H1 (cell line): Measurements from ENCODE around the gene ARHGAP24. TPM values are rescaled to one million over a fixed set of nuclear protein-coding genes. Genes with fewer than 3 reads are reported as not detected.

Experiments used
- CTCF ChIA-PET: fragments of 300-600 bp; sonication (Branson Sonifier 250); formaldehyde crosslinking; loops from one replicate; lab custom pipeline; 2021; ENCODE audit not compliant: partially characterized antibody; lab: Charles Lee
- POLR2A ChIA-PET: fragments of 300-600 bp; sonication (Branson Sonifier 250); formaldehyde crosslinking; loops from one replicate; lab custom pipeline; 2021; ENCODE audit warnings: inconsistent platforms; ENCODE audit not compliant: partially characterized antibody; lab: Charles Lee
- DNase-seq, 2 experiments: peaks; one replicate each; pipeline versions ENCODE4 v3.0.0 to v3.0.0-alpha.2; 2010 to 2022; ENCODE audit warnings: low spot score in 2 of 2, low read depth in 1 of 2, mixed read lengths in 1 of 2
- FAIRE-seq: peaks from 2 replicates; lab custom pipeline; 2011; peaks lifted over from hg19 to GRCh38; lab: Jason Lieb, UNC
- H2AFZ ChIP-seq: 2 replicates; pipeline ENCODE4 v1.8.1; 2012; ENCODE audit warnings: low read length, inconsistent platforms
- H2AK5ac ChIP-seq: 2 replicates; pipeline ENCODE4 v1.6.1; 2013; ENCODE audit warnings: low read depth, low read length
- H2BK120ac ChIP-seq: replicated peaks from 2 replicates; pipeline ENCODE3; 2013; ENCODE audit warnings: low read depth, low read length, inconsistent platforms
- H2BK12ac ChIP-seq: 2 replicates; pipeline ENCODE4 v1.6.1; 2013; ENCODE audit warnings: low read depth, low read length
- H2BK15ac ChIP-seq: 2 replicates; pipeline ENCODE4 v1.6.1; 2013; ENCODE audit warnings: low read length
- H2BK20ac ChIP-seq: 2 replicates; pipeline ENCODE4 v1.6.1; 2013; ENCODE audit warnings: low read length
- H2BK5ac ChIP-seq: 2 replicates; pipeline ENCODE4 v1.6.1; 2013; ENCODE audit warnings: low read depth, low read length
- H3K14ac ChIP-seq: 2 replicates; pipeline ENCODE4 v1.6.1; 2013; ENCODE audit warnings: inconsistent platforms; ENCODE audit not compliant: insufficient read length
- H3K18ac ChIP-seq: 2 replicates; pipeline ENCODE4 v1.6.1; 2013; ENCODE audit warnings: low read length; ENCODE audit errors: extremely low read depth
- H3K23ac ChIP-seq: 2 replicates; pipeline ENCODE4 v1.6.1; 2013; ENCODE audit warnings: inconsistent platforms; ENCODE audit not compliant: insufficient read length
- H3K23me2 ChIP-seq: 2 replicates; pipeline ENCODE4 v1.6.1; 2013; ENCODE audit warnings: low read depth, low read length
- H3K27ac ChIP-seq: 2 replicates; pipeline ENCODE4 v1.6.1; 2011; ENCODE audit warnings: low read depth, low read length, inconsistent platforms
- H3K27me3 ChIP-seq, 4 experiments: replicated peaks in 1 of 4; 1 replicate in 1 of 4; 2 replicates in 3 of 4; pipeline versions ENCODE4 v1.6.1 to v1.8.1; 2011 to 2013; ENCODE audit warnings: low read length in 3 of 4, mild to moderate bottlenecking in 3 of 4, inconsistent platforms in 2 of 4, mixed read lengths in 2 of 4, moderate library complexity in 1 of 4; ENCODE audit not compliant: control insufficient read depth in 3 of 4, insufficient read depth in 3 of 4; ENCODE audit errors: extremely low read depth in 1 of 4
- H3K36me3 ChIP-seq, 4 experiments: 2 replicates each; pipeline versions ENCODE4 v1.6.1 to v1.8.1; 2011 to 2013; ENCODE audit warnings: mild to moderate bottlenecking in 4 of 4, low read length in 3 of 4, moderate library complexity in 2 of 4, control low read depth in 1 of 4, inconsistent platforms in 1 of 4; ENCODE audit not compliant: insufficient read depth in 4 of 4, control insufficient read depth in 2 of 4
- H3K4ac ChIP-seq: replicated peaks from 2 replicates; pipeline ENCODE3; 2013; ENCODE audit warnings: low read length, low read depth, mixed read lengths, inconsistent platforms; ENCODE audit not compliant: insufficient read length
- H3K4me1 ChIP-seq, 4 experiments: replicated peaks in 1 of 4; 1 replicate in 1 of 4; 2 replicates in 3 of 4; pipeline versions ENCODE4 v1.6.1 to v1.8.1; 2011 to 2013; ENCODE audit warnings: low read length in 3 of 4, inconsistent platforms in 2 of 4, mixed read lengths in 1 of 4; ENCODE audit not compliant: insufficient read depth in 4 of 4, control insufficient read depth in 3 of 4
- H3K4me2 ChIP-seq, 2 experiments: 2 replicates each; pipeline versions ENCODE4 v1.6.1 to v1.8.1; 2011 to 2013; ENCODE audit warnings: low read depth in 2 of 2, low read length in 2 of 2, control low read depth in 1 of 2, inconsistent platforms in 1 of 2, mild to moderate bottlenecking in 1 of 2; ENCODE audit not compliant: insufficient read depth in 1 of 2
- H3K4me3 ChIP-seq, 4 experiments: fragments of 200-600, 300-600 bp in 1 of 4; sonication (generic), shearing (Covaris generic), sonication (Bioruptor Twin) in 1 of 4; 2 replicates each; pipeline versions ENCODE4 v1.5.1 to v1.8.1; 2011 to 2016; ENCODE audit warnings: low read length in 4 of 4, low read depth in 3 of 4, control low read depth in 2 of 4, inconsistent platforms in 2 of 4, mild to moderate bottlenecking in 2 of 4, mixed read lengths in 1 of 4, moderate library complexity in 1 of 4; ENCODE audit not compliant: insufficient read depth in 2 of 4; ENCODE audit errors: extremely low read depth in 1 of 4
- H3K56ac ChIP-seq: replicated peaks from 2 replicates; pipeline ENCODE3; 2013; ENCODE audit warnings: low read depth, mild to moderate bottlenecking, mixed read lengths, low read length, inconsistent platforms; ENCODE audit not compliant: insufficient read length
- H3K79me1 ChIP-seq: 2 replicates; pipeline ENCODE4 v1.6.1; 2013; ENCODE audit warnings: low read depth, low read length, control low read depth
- H3K79me2 ChIP-seq, 2 experiments: 2 replicates each; pipeline versions ENCODE4 v1.6.1 to v1.8.1; 2012 to 2013; ENCODE audit warnings: low read length in 2 of 2, mild to moderate bottlenecking in 2 of 2, inconsistent platforms in 1 of 2; ENCODE audit not compliant: insufficient read depth in 2 of 2, control insufficient read depth in 1 of 2
- H3K9ac ChIP-seq, 4 experiments: replicated peaks in 1 of 4; 1 replicate in 1 of 4; 2 replicates in 3 of 4; pipeline versions ENCODE4 v1.6.1 to v1.8.1; 2011 to 2013; ENCODE audit warnings: low read depth in 3 of 4, low read length in 3 of 4, control low read depth in 2 of 4, mild to moderate bottlenecking in 2 of 4, moderate library complexity in 2 of 4, inconsistent platforms in 1 of 4; ENCODE audit errors: extremely low read depth in 1 of 4
- H3K9me3 ChIP-seq, 2 experiments: 2 replicates each; pipeline versions ENCODE4 v1.6.1 to v1.8.1; 2012 to 2013; ENCODE audit warnings: mild to moderate bottlenecking in 2 of 2, moderate library complexity in 2 of 2, control low read depth in 1 of 2, inconsistent platforms in 1 of 2, low read depth in 1 of 2, low read length in 1 of 2, mixed read lengths in 1 of 2; ENCODE audit not compliant: insufficient read depth in 2 of 2
- H4K20me1 ChIP-seq, 2 experiments: replicated peaks in 1 of 2; 2 replicates each; pipeline versions ENCODE3 to v1.8.1; 2011 to 2013; ENCODE audit warnings: inconsistent platforms in 2 of 2, low read length in 2 of 2, mild to moderate bottlenecking in 1 of 2; ENCODE audit not compliant: insufficient read depth in 2 of 2, control insufficient read depth in 1 of 2
- H4K5ac ChIP-seq: 2 replicates; pipeline ENCODE4 v1.6.1; 2013; ENCODE audit warnings: low read length, low read depth, mixed read lengths, inconsistent platforms; ENCODE audit not compliant: insufficient read length
- H4K8ac ChIP-seq: 2 replicates; pipeline ENCODE4 v1.8.0; 2013; ENCODE audit warnings: mild to moderate bottlenecking, moderate library complexity, low read length, inconsistent platforms; ENCODE audit not compliant: insufficient read depth; ENCODE audit errors: extremely low read depth
- H4K91ac ChIP-seq: replicated peaks from 2 replicates; pipeline ENCODE3; 2013; ENCODE audit warnings: low read length, mixed read lengths, inconsistent platforms; ENCODE audit not compliant: insufficient read length
- CEBPB ChIP-seq: IDR thresholded peaks from 2 replicates; pipeline ENCODE4 v1.6.1; 2012; ENCODE audit warnings: low read depth, low read length
- FOSL1 ChIP-seq: IDR thresholded peaks from 2 replicates; pipeline ENCODE4 v1.6.1; 2011; ENCODE audit warnings: mild to moderate bottlenecking, low read depth, low read length, moderate library complexity; ENCODE audit not compliant: insufficient read depth
- GABPA ChIP-seq: IDR thresholded peaks from 2 replicates; pipeline ENCODE4 v1.6.1; 2011; ENCODE audit warnings: mild to moderate bottlenecking, low read length, moderate library complexity, borderline replicate concordance; ENCODE audit not compliant: insufficient read depth
- GTF2F1 ChIP-seq: IDR thresholded peaks from 2 replicates; pipeline ENCODE4 v1.6.1; 2012; ENCODE audit warnings: low read depth, low read length, improper control_type of control experiment, borderline replicate concordance
- HDAC2 ChIP-seq, 2 experiments: fragments of 300-600 bp in 1 of 2; sonication (generic) in 1 of 2; IDR thresholded peaks; 2 replicates each; pipeline ENCODE4 v1.6.1; 2011 to 2012; ENCODE audit warnings: low read depth in 2 of 2, low read length in 2 of 2, mild to moderate bottlenecking in 2 of 2, moderate library complexity in 2 of 2, borderline replicate concordance in 1 of 2, inconsistent platforms in 1 of 2
- JUN ChIP-seq: IDR thresholded peaks from 2 replicates; pipeline ENCODE4 v1.6.1; 2011; ENCODE audit warnings: low read depth, mild to moderate bottlenecking, improper control_type of control experiment, low read length
- NANOG ChIP-seq: IDR thresholded peaks from 2 replicates; pipeline ENCODE4 v1.6.1; 2011; ENCODE audit warnings: low read length, low read depth, mild to moderate bottlenecking, inconsistent platforms; ENCODE audit not compliant: insufficient read depth, poor library complexity, severe bottlenecking
- RNF2 ChIP-seq: fragments of 200-900, 300-1000 bp; sonication (generic); IDR thresholded peaks from 2 replicates; pipeline ENCODE4 v1.7.1; 2016; ENCODE audit warnings: borderline replicate concordance, low read depth, mild to moderate bottlenecking, antibody characterized with exemption, low read length; ENCODE audit not compliant: poor library complexity, severe bottlenecking; ENCODE audit errors: missing control alignments
- SAP30 ChIP-seq: fragments of 300-600 bp; sonication (generic); IDR thresholded peaks from 2 replicates; pipeline ENCODE4 v1.7.1; 2012; ENCODE audit warnings: low read length, moderate library complexity, mild to moderate bottlenecking, inconsistent platforms; ENCODE audit not compliant: insufficient read depth, insufficient replicate concordance
- SIX5 ChIP-seq: IDR thresholded peaks from 2 replicates; pipeline ENCODE4 v1.6.1; 2011; ENCODE audit warnings: mild to moderate bottlenecking, low read depth, low read length
- SP4 ChIP-seq: IDR thresholded peaks from 2 replicates; pipeline ENCODE4 v1.6.1; 2012; ENCODE audit warnings: low read length, inconsistent platforms
- TAF1 ChIP-seq: IDR thresholded peaks from 2 replicates; pipeline ENCODE4 v1.6.1; 2011; ENCODE audit warnings: mild to moderate bottlenecking, low read depth, low read length
- TBP ChIP-seq: IDR thresholded peaks from 2 replicates; pipeline ENCODE4 v1.6.1; 2011; ENCODE audit warnings: low read depth, low read length, improper control_type of control experiment
- TEAD4 ChIP-seq: IDR thresholded peaks from 2 replicates; pipeline ENCODE4 v1.6.1; 2012; ENCODE audit warnings: low read depth, low read length, inconsistent platforms, mixed read lengths
- WGBS, 2 experiments: shearing (Covaris generic) in 1 of 2; methylation state at CpG; one replicate each; pipeline versions ENCODE4 v1.1.6 to v1.1.7; 2013 to 2015; ENCODE audit warnings: low lambda C conversion rate in 2 of 2, mixed read lengths in 2 of 2, inconsistent platforms in 1 of 2, low coverage in 1 of 2, missing lambda C conversion rate in 1 of 2; ENCODE audit not compliant: insufficient replicate concordance in 2 of 2, insufficient coverage in 1 of 2, insufficient read length in 1 of 2; ENCODE audit errors: extremely low coverage in 1 of 2, missing lambda C conversion rate in 1 of 2; 5-methylcytosine and 5-hydroxymethylcytosine counted together
- polyA plus RNA-seq, 7 experiments: library from polyadenylated mRNA; depleted of rRNA in 3 of 7; stranded (reverse) in 5 of 7; unstranded in 2 of 7; fragments of >200 nt in 5 of 7; fragments of 200-250 nt in 2 of 7; gene quantifications; 1 replicate in 5 of 7; 2 replicates in 1 of 7; 4 replicates in 1 of 7; pipeline versions ENCODE4 v1.2.1 to v1.2.3, GENCODE V29; 2011 to 2013; ENCODE audit warnings: missing spikeins in 2 of 7, mixed read lengths in 2 of 7
- total RNA-seq: library from RNA; stranded (reverse); fragmentation: NEBNext Ultra II Directional; extraction: Animal tissue kit (Norgen Biotek cat#: 25700); gene quantifications from 2 replicates; pipeline ENCODE4 v1.2.1, GENCODE V29; 2021

ARHGAP24 gene
- total and polyA plus RNA-seq, 2 of the 8 experiments (the other 6 are each of a cell fraction or from before 2014, with no cell fraction given): 0.08 to 0.50 TPM

GRCh38 chr4:85763202-85763601, 288.3 kb downstream of the ARHGAP24 start:
- Histone ChIP-seq H3K36me3 (no peaks in the 10 kb centered on the region), H2BK20ac (no peak overlapping the region), H3K4ac (no peak overlapping the region), H4K8ac (no peak overlapping the region), H3K23me2 (no peaks in the 10 kb centered on the region), H3K23ac (no peak overlapping the region), H2AK5ac (no peak overlapping the region), H3K14ac (no peak overlapping the region), H2BK15ac (no peak overlapping the region), H3K56ac (no peak overlapping the region), H2BK5ac (no peak overlapping the region), H3K27ac (no peak overlapping the region), H3K9me3 (no peaks in the 10 kb centered on the region), H3K79me2 (no peaks in the 10 kb centered on the region), H4K5ac (no peak overlapping the region), H3K27me3 (no peaks in the 10 kb centered on the region), H4K91ac (no peak overlapping the region), H3K9ac (no peak overlapping the region), H2AFZ (no peak overlapping the region), H4K20me1 (no peaks in the 10 kb centered on the region), H3K4me1 (0 out of 7 replicates have a peak, but pooled peaks cover 0 to 4% (median 0%) of the 10 kb centered on the region in 4 experiments), H3K79me1 (no peaks in the 10 kb centered on the region), H3K18ac (no peak overlapping the region), H3K4me2 (no peak overlapping the region), H2BK120ac (no peak overlapping the region), H2BK12ac (no peak overlapping the region), H3K4me3 (no peak overlapping the region)
- FAIRE-seq (no peak), DNase-seq (no peak)
- ChIA-PET CTCF (interaction anchor here (1.1 to 2.4 kb wide), 4 partner anchors 14 to 34 kb away, joined by 3 to 14 read pairs (median 8); no protein-coding TSS in a partner anchor), POLR2A (no interaction called here)
- 42% methylated on average over 2 of the region's 2 CpGs; no CpG with 5 or more reads in 1 of the 2 experiments for WGBS, 2 experiments
- TF ChIP-seq TEAD4 (no peak), RNF2 (no peak), GABPA (no peak), SP4 (no peak), TBP (no peak), SIX5 (no peak), FOSL1 (no peak), GTF2F1 (no peak), CEBPB (no peak), HDAC2 (IDR thresholded peaks at IDR 0.05; ENCODE audit: borderline replicate concordance in 1 of 2, low read depth in 2 of 2, low read length in 2 of 2) (no peak), SAP30 (no peak), TAF1 (no peak), NANOG (no peak), JUN (no peak)
